GM21360 (cell line): Measurements from ENCODE around the gene DNAAF3.
"Not testable (repeated sequence)": the region's sequence is repeated elsewhere in the genome, so short reads cannot be mapped to it uniquely, and the experiment has no call there.

Experiments
- ATAC-seq: cut with Tn5 transposase; IDR thresholded peaks from one replicate; pipeline ENCODE4 v1.9.1; 2021; ENCODE audit warnings: mild to moderate bottlenecking, moderate library complexity; ENCODE audit not compliant: unreplicated experiment

DNAAF3 gene

GRCh38 chr19:55176076-55176475 lies 9.7 kb upstream of the DNAAF3 start:
- ATAC-seq = no peak

GRCh38 chr19:55175117-55175867 lies 8.9 kb upstream of the DNAAF3 start:
- ATAC-seq = no peak

GRCh38 chr19:55174425-55175116 lies 8.2 kb upstream of the DNAAF3 start:
- no peak for ATAC-seq

- no peak for ATAC-seq
Measured at GRCh38 chr19:55173714-55174409, 7.4 kb upstream of the DNAAF3 start.

- ATAC-seq = no peak
Measured at GRCh38 chr19:55173186-55173713, 6.8 kb upstream of the DNAAF3 start.

GRCh38 chr19:55172741-55173140 lies 6.3 kb upstream of the DNAAF3 start:
- no peak for ATAC-seq

GRCh38 chr19:55172318-55172717 lies 5.9 kb upstream of the DNAAF3 start:
- ATAC-seq = not testable (repeated sequence)

- ATAC-seq = no peak
Measured at GRCh38 chr19:55171440-55171839, 5.0 kb upstream of the DNAAF3 start.

- no peak for ATAC-seq
Measured at GRCh38 chr19:55169136-55169535, 2.7 kb upstream of the DNAAF3 start.

- ATAC-seq = peak; percentile 15
Measured at GRCh38 chr19:55165952-55166529, 372 bp downstream of the DNAAF3 start.

- no peak for ATAC-seq
Measured at GRCh38 chr19:55161571-55162322, 4.7 kb downstream of the DNAAF3 start.

- no peak for ATAC-seq
Measured at GRCh38 chr19:55160986-55161365, 5.4 kb downstream of the DNAAF3 start.

- peak; percentile 74 for ATAC-seq
Measured at GRCh38 chr19:55160128-55160985, 6.1 kb downstream of the DNAAF3 start.

GRCh38 chr19:55158848-55159749 lies 7.3 kb downstream of the DNAAF3 start:
- ATAC-seq = no peak

GRCh38 chr19:55158423-55158822 lies 8.0 kb downstream of the DNAAF3 start:
- ATAC-seq = no peak

GRCh38 chr19:55157064-55157908 lies 9.1 kb downstream of the DNAAF3 start, which contains the start of gene TNNI3:
TNNI3 (minus strand) TSS chr19:55157732; CDS start chr19:55157589, 143 bp downstream.
- ATAC-seq = no peak

- ATAC-seq = no peak
Measured at GRCh38 chr19:55156202-55157063, 10.0 kb downstream of the DNAAF3 start.
